Measurements from ENCODE around the gene MPRIP.

- TF ChIP-seq, protein P1, sequence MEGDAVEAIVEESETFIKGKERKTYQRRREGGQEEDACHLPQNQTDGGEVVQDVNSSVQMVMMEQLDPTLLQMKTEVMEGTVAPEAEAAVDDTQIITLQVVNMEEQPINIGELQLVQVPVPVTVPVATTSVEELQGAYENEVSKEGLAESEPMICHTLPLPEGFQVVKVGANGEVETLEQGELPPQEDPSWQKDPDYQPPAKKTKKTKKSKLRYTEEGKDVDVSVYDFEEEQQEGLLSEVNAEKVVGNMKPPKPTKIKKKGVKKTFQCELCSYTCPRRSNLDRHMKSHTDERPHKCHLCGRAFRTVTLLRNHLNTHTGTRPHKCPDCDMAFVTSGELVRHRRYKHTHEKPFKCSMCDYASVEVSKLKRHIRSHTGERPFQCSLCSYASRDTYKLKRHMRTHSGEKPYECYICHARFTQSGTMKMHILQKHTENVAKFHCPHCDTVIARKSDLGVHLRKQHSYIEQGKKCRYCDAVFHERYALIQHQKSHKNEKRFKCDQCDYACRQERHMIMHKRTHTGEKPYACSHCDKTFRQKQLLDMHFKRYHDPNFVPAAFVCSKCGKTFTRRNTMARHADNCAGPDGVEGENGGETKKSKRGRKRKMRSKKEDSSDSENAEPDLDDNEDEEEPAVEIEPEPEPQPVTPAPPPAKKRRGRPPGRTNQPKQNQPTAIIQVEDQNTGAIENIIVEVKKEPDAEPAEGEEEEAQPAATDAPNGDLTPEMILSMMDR (CRISPR knock-in tag; IDR thresholded peaks at IDR 0.05) = no peak
- TF ChIP-seq, protein P2, sequence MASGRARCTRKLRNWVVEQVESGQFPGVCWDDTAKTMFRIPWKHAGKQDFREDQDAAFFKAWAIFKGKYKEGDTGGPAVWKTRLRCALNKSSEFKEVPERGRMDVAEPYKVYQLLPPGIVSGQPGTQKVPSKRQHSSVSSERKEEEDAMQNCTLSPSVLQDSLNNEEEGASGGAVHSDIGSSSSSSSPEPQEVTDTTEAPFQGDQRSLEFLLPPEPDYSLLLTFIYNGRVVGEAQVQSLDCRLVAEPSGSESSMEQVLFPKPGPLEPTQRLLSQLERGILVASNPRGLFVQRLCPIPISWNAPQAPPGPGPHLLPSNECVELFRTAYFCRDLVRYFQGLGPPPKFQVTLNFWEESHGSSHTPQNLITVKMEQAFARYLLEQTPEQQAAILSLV (CRISPR knock-in tag; IDR thresholded peaks at IDR 0.05; ENCODE audit: borderline replicate concordance) = no peak
- no peak for TF ChIP-seq RBM39 (IDR thresholded peaks at IDR 0.05; ENCODE audit: low read depth, low read length, poor library complexity, severe bottlenecking)
- no peak for TF ChIP-seq USF2 (IDR thresholded peaks at IDR 0.05; ENCODE audit: low read depth, low read length)
- TF ChIP-seq USF2 (CRISPR knock-in tag; IDR thresholded peaks at IDR 0.05; ENCODE audit: borderline replicate concordance) = no peak
- TF ChIP-seq MTA3 (CRISPR knock-in tag; IDR thresholded peaks at IDR 0.05) = no peak
- TF ChIP-seq ZNF331 (CRISPR knock-in tag; IDR thresholded peaks at IDR 0.05) = no peak
Observed at GRCh38 chr17:17063546-17064122, 21.4 kb downstream of the MPRIP start.
